ENCODE data around the gene ABCD1. TPM values are rescaled to one million over a fixed set of nuclear protein-coding genes. Genes with fewer than 3 reads are reported as not detected.

ABCD1 gene
- polyA plus RNA-seq, 1 donor from 2014 or later = 3.6 TPM

- H3K4me3 ChIP-seq (ENCODE audit: low read length) = peak overlapping the region; percentile 78
- H3K79me2 ChIP-seq (replicated peaks; ENCODE audit: insufficient read depth, low read length) = peaks cover 16% of the 10 kb centered on the region
- H3K9ac ChIP-seq (ENCODE audit: low read length) = peak overlapping the region; percentile 75
- no peak for TF ChIP-seq EZH2 (IDR thresholded peaks at IDR 0.05; ENCODE audit: borderline replicate concordance, insufficient read depth, low read length, poor library complexity, severe bottlenecking)
- TF ChIP-seq RAD21 (conservative IDR thresholded peaks at IDR 0.05) = no peak
- TF ChIP-seq POLR2AphosphoS5 (IDR thresholded peaks at IDR 0.05) = no peak
- TF ChIP-seq MXI1 (conservative IDR thresholded peaks at IDR 0.05; ENCODE audit: poor library complexity, severe bottlenecking) = no peak
- TF ChIP-seq EP300 (conservative IDR thresholded peaks at IDR 0.05; ENCODE audit: poor library complexity, severe bottlenecking) = no peak
- no peak for TF ChIP-seq REST (IDR thresholded peaks at IDR 0.05; ENCODE audit: borderline replicate concordance)
- TF ChIP-seq TAF1 (IDR thresholded peaks at IDR 0.05; ENCODE audit: low read depth) = no peak
- no peak for TF ChIP-seq CTCF (IDR thresholded peaks at IDR 0.05; ENCODE audit: poor library complexity, severe bottlenecking)
- TF ChIP-seq SMC3 (conservative IDR thresholded peaks at IDR 0.05; ENCODE audit: poor library complexity) = no peak
- H4K20me1 ChIP-seq (ENCODE audit: insufficient read depth) = no peaks in the 10 kb centered on the region
- no peaks in the 10 kb centered on the region for H3K36me3 ChIP-seq (ENCODE audit: insufficient read depth, low read length)
- no peaks in the 10 kb centered on the region for H3F3A ChIP-seq (ENCODE audit: insufficient read depth, low read length, poor library complexity, severe bottlenecking)
- H3K9me3 ChIP-seq (ENCODE audit: low read length) = no peaks in the 10 kb centered on the region
- H3K9me2 ChIP-seq (ENCODE audit: insufficient read depth, low read length) = no peaks in the 10 kb centered on the region
- H3K27ac ChIP-seq (ENCODE audit: low read length) = peak overlapping the region; percentile 47
- H3K27me3 ChIP-seq (ENCODE audit: insufficient read depth, low read depth, low read length) = no peaks in the 10 kb centered on the region
- H2AFZ ChIP-seq (ENCODE audit: low read depth, low read length) = no peak overlapping the region
- no peak overlapping the region for H3K4me2 ChIP-seq (ENCODE audit: low read length)
Measured at GRCh38 chrX:153725039-153725831, 579 bp downstream of the ABCD1 start.

- H3F3A ChIP-seq (ENCODE audit: insufficient read depth, low read length, poor library complexity, severe bottlenecking) = no peaks in the 10 kb centered on the region
- peaks cover 12% of the 10 kb centered on the region for H3K79me2 ChIP-seq (replicated peaks; ENCODE audit: insufficient read depth, low read length)
- H3K4me3 ChIP-seq (ENCODE audit: low read length) = no peak overlapping the region
- no peaks in the 10 kb centered on the region for H3K27me3 ChIP-seq (ENCODE audit: insufficient read depth, low read depth, low read length)
- H3K27ac ChIP-seq (ENCODE audit: low read length) = no peak overlapping the region
- H4K20me1 ChIP-seq (ENCODE audit: insufficient read depth) = no peaks in the 10 kb centered on the region
- TF ChIP-seq EP300 (conservative IDR thresholded peaks at IDR 0.05; ENCODE audit: poor library complexity, severe bottlenecking) = no peak
- no peaks in the 10 kb centered on the region for H3K36me3 ChIP-seq (ENCODE audit: insufficient read depth, low read length)
- H3K9ac ChIP-seq (ENCODE audit: low read length) = no peak overlapping the region
- H2AFZ ChIP-seq (ENCODE audit: low read depth, low read length) = no peak overlapping the region
- no peaks in the 10 kb centered on the region for H3K9me2 ChIP-seq (ENCODE audit: insufficient read depth, low read length)
- no peaks in the 10 kb centered on the region for H3K9me3 ChIP-seq (ENCODE audit: low read length)
- no peak overlapping the region for H3K4me2 ChIP-seq (ENCODE audit: low read length)
Measured at GRCh38 chrX:153725832-153726285, 1.2 kb downstream of the ABCD1 start.

All from neural cell (in vitro differentiated cells).